ENCODE results near the gene CD99L2. TPM values are rescaled to one million over a fixed set of nuclear protein-coding genes. Genes with fewer than 3 reads are reported as not detected.

The CD99L2 gene
- polyA plus RNA-seq, 3 donors, result 13.1 to 18.4 (median 16.7) TPM

DNA sequence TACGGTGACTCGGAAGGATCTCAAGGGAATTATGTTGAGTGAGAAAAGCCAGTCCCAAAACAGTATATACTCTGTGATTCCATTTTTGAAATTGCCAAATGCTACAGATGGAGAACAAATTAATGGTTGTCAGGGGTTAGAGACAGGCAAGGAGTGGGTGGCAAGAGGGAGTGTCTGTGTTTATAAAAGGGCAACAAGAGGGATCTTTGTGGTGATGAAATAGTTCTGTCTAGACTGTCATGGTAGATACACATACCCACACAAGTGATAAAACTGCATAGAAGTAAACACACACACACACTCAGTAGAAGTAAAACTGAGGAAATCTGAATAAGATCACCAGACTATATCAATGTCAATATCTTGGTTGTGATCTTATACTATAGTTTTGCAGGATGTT, 92.7 kb downstream of the CD99L2 start:
- Mint-ChIP-seq H3K27me3 (ENCODE audit: low read depth in 3 of 3) (peaks cover 0 to 2% (median 0%) of the 10 kb centered on the region in 3 donors), H3K36me3 (peaks cover 4 to 23% of the 10 kb centered on the region in 2 donors), H3K27ac (no peak overlapping the region), H3K4me1 (no peaks in the 10 kb centered on the region), H3K9me3 (peaks cover 0 to 5% (median 0%) of the 10 kb centered on the region in 7 donors), H3K4me3 (no peak overlapping the region)
- Histone ChIP-seq H3K27me3 (ENCODE audit: control insufficient read depth in 2 of 2, insufficient read depth in 2 of 2, low read length in 2 of 2) (no peaks in the 10 kb centered on the region), H3K79me2 (ENCODE audit: insufficient read depth, low read length) (no peaks in the 10 kb centered on the region), H3K4me2 (replicated peaks; ENCODE audit: extremely low read depth, low read length, poor library complexity, severe bottlenecking) (no peak overlapping the region), H3K9me3 (replicated peaks in 1 of 2; ENCODE audit: control insufficient read depth in 1 of 2, insufficient read depth in 1 of 2, low read length in 2 of 2) (no peaks in the 10 kb centered on the region), H3K36me3 (replicated peaks in 1 of 2; ENCODE audit: control insufficient read depth in 1 of 2, insufficient read depth in 2 of 2, low read length in 2 of 2) (peaks cover 0 to 4% of the 10 kb centered on the region in 2 donors), H3K27ac (ENCODE audit: low read depth in 1 of 2, low read length in 2 of 2) (no peak overlapping the region), H3K9ac (ENCODE audit: insufficient read depth, low read length, poor library complexity, severe bottlenecking) (no peak overlapping the region), H2AFZ (ENCODE audit: insufficient read depth, low read depth, low read length, poor library complexity, severe bottlenecking) (no peak overlapping the region), H3K4me1 (ENCODE audit: control insufficient read depth in 1 of 2, insufficient read depth in 2 of 2, low read length in 2 of 2) (no peaks in the 10 kb centered on the region), H4K20me1 (ENCODE audit: insufficient read depth, low read length) (no peaks in the 10 kb centered on the region), H3K4me3 (replicated peaks in 1 of 3; ENCODE audit: low read depth in 2 of 3, low read length in 3 of 3) (no peak overlapping the region)
- intact Hi-C loops (cut with micrococcal nuclease), result no loop called here
- WGBS (ENCODE audit: insufficient coverage), result no CpG with 5 or more reads among the region's 2 CpGs
- no peak for TF ChIP-seq CTCF (IDR thresholded peaks at IDR 0.05)
- DNase-seq, result no peak

- Histone ChIP-seq H3K27me3 (ENCODE audit: control insufficient read depth in 2 of 2, insufficient read depth in 2 of 2, low read length in 2 of 2) (no peaks in the 10 kb centered on the region), H3K4me2 (replicated peaks; ENCODE audit: extremely low read depth, low read length, poor library complexity, severe bottlenecking) (no peak overlapping the region), H3K36me3 (replicated peaks in 1 of 2; ENCODE audit: control insufficient read depth in 1 of 2, insufficient read depth in 2 of 2, low read length in 2 of 2) (peaks cover 18 to 67% of the 10 kb centered on the region in 2 donors), H3K27ac (ENCODE audit: low read depth in 1 of 2, low read length in 2 of 2) (no peak overlapping the region), H3K4me1 (ENCODE audit: control insufficient read depth in 1 of 2, insufficient read depth in 2 of 2, low read length in 2 of 2) (no peaks in the 10 kb centered on the region), H3K9me3 (replicated peaks in 1 of 2; ENCODE audit: control insufficient read depth in 1 of 2, insufficient read depth in 1 of 2, low read length in 2 of 2) (no peaks in the 10 kb centered on the region), H3K79me2 (ENCODE audit: insufficient read depth, low read length) (no peaks in the 10 kb centered on the region), H3K4me3 (replicated peaks in 1 of 3; ENCODE audit: low read depth in 2 of 3, low read length in 3 of 3) (no peak overlapping the region), H3K9ac (ENCODE audit: insufficient read depth, low read length, poor library complexity, severe bottlenecking) (no peak overlapping the region), H2AFZ (ENCODE audit: insufficient read depth, low read depth, low read length, poor library complexity, severe bottlenecking) (no peak overlapping the region), H4K20me1 (ENCODE audit: insufficient read depth, low read length) (no peaks in the 10 kb centered on the region)
- WGBS (ENCODE audit: insufficient coverage), result 100% methylated on average over 1 of the region's 5 CpGs
- H3K27me3 Mint-ChIP-seq (ENCODE audit: low read depth in 3 of 3), result no peaks in the 10 kb centered on the region
- no peaks in the 10 kb centered on the region for H3K4me1 Mint-ChIP-seq
- peaks cover 0 to 7% (median 0%) of the 10 kb centered on the region in 7 donors for H3K9me3 Mint-ChIP-seq
- peaks cover 52 to 59% of the 10 kb centered on the region in 2 donors for H3K36me3 Mint-ChIP-seq
- no peak overlapping the region for H3K4me3 Mint-ChIP-seq
- intact Hi-C loops (cut with micrococcal nuclease), result no loop called here
- no peak for TF ChIP-seq CTCF (IDR thresholded peaks at IDR 0.05)
- peak overlapping the region in 2 of 7 donors; percentile 10 to 27 for H3K27ac Mint-ChIP-seq
- no peak for DNase-seq
Observed at GRCh38 chrX:150792949-150793527, 105.4 kb downstream of the CD99L2 start.
